ENCODE measurements around the gene SLC6A4.
A peak's percentile ranks its signal among the peaks of the same experiment; 100 is the strongest.
"Not testable (repeated sequence)": the region's sequence is repeated elsewhere in the genome, so short reads cannot be mapped to it uniquely, and the experiment has no call there.

The SLC6A4 gene

GRCh38 chr17:30219833-30220232 is 15.7 kb downstream of the SLC6A4 start:
- DNase-seq (no peak), ATAC-seq (replicated peaks) (no peak)
- H3K36me3 Mint-ChIP-seq = peaks cover 1 to 3% of the 10 kb centered on the region in 2 donors
- H3K27me3 Mint-ChIP-seq = peaks cover 15% of the 10 kb centered on the region in 2 donors
- H3K4me3 Mint-ChIP-seq = no peak overlapping the region
- H3K4me1 Mint-ChIP-seq = peaks cover 0 to 2% of the 10 kb centered on the region in 2 donors
- peaks cover 0 to 2% of the 10 kb centered on the region in 2 donors for H3K9me3 Mint-ChIP-seq
- no peak overlapping the region for H3K27ac Mint-ChIP-seq

DNA sequence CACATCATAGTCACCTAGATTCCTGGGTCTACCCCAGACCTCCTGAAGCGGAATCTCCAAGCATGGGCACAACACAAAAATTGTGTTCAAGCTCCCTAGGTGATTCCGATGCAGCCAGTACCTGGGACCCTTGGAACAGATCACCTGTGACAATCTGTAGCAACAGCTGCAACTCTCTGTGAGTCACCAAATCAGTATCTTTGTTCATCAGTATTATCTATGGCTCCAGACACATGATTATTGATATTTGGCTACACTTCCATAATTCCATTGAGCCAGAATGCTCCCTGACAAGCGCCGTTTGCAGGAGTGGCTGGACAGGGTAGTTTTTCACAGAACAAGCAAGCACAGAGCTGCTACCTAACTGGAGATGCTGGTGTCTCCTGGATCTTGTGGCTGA is 16.2 kb downstream of the SLC6A4 start:
- ATAC-seq (replicated peaks) (no peak), DNase-seq (no peak)
- peaks cover 0 to 2% of the 10 kb centered on the region in 2 donors for H3K9me3 Mint-ChIP-seq
- peaks cover 2 to 4% of the 10 kb centered on the region in 2 donors for H3K36me3 Mint-ChIP-seq
- H3K4me3 Mint-ChIP-seq = no peak overlapping the region
- H3K27ac Mint-ChIP-seq = no peak overlapping the region
- H3K4me1 Mint-ChIP-seq = peaks cover 0 to 2% of the 10 kb centered on the region in 2 donors
- H3K27me3 Mint-ChIP-seq = peaks cover 17 to 18% of the 10 kb centered on the region in 2 donors

DNA sequence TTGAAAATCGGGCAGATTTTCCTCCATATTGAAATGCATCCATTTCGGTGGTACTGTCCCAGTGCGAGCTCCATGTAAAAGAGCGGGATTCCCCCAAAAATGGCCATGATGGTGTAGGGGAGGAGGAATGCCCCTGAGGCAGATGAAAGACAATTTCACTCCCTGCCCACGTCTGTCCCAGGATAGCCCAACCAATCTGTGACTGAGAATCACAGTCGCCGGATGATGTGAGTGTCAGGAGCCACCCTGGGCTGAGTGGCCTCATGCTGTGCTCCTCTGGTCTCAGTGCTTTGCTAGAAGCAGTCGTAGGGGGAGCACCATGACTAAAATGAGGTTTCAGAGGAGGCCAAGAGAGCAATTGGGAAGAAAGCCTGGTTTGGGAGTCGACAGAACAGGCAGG is 16.7 kb downstream of the SLC6A4 start:
- no peak overlapping the region for H3K27ac Mint-ChIP-seq
- H3K36me3 Mint-ChIP-seq = peaks cover 2 to 4% of the 10 kb centered on the region in 2 donors
- peaks cover 0 to 2% of the 10 kb centered on the region in 2 donors for H3K9me3 Mint-ChIP-seq
- DNase-seq (no peak), ATAC-seq (replicated peaks) (peak in 1 of 2 donors; percentile 71)
- no peak overlapping the region for H3K4me3 Mint-ChIP-seq
- peaks cover 17 to 18% of the 10 kb centered on the region in 2 donors for H3K27me3 Mint-ChIP-seq
- H3K4me1 Mint-ChIP-seq = peaks cover 0 to 2% of the 10 kb centered on the region in 2 donors

DNA sequence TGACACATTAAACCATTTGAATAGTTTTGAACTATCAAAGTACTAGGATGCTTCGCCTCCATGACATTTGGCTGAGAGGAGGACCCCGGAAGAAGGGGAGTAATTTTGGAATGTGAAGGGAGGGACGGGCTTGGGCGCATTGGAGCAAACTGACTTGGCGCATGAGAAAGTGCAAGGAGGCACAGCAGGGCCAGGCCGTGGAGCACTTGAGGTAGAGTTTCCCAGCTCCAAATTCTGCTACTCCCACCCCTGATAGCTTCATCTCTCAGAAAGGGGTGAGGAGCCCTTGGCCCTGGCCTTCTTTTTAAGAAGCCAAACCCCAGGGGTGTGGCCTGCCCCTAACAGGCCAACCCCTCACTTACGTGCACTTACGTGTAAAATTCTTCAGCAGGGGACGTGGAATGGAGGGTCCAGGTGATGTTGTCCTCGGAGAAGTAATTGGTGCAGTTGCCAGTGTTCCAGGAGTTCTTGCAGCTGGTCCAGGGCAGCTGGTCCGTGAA is 17.7 kb downstream of the SLC6A4 start:
- ATAC-seq (replicated peaks) (no peak), DNase-seq (no peak)
- peaks cover 17% of the 10 kb centered on the region in 2 donors for H3K27me3 Mint-ChIP-seq
- peaks cover 6 to 7% of the 10 kb centered on the region in 2 donors for H3K4me1 Mint-ChIP-seq
- no peak overlapping the region for H3K27ac Mint-ChIP-seq
- peaks cover 0 to 2% of the 10 kb centered on the region in 2 donors for H3K9me3 Mint-ChIP-seq
- H3K4me3 Mint-ChIP-seq = no peak overlapping the region
- peaks cover 2 to 4% of the 10 kb centered on the region in 2 donors for H3K36me3 Mint-ChIP-seq

GRCh38 chr17:30217054-30217453 is 18.4 kb downstream of the SLC6A4 start:
- Mint-ChIP-seq H3K36me3 (peaks cover 2 to 4% of the 10 kb centered on the region in 2 donors), H3K4me1 (peaks cover 7 to 11% of the 10 kb centered on the region in 2 donors), H3K4me3 (no peak overlapping the region), H3K27me3 (peaks cover 13 to 17% of the 10 kb centered on the region in 2 donors), H3K9me3 (peaks cover 0 to 2% of the 10 kb centered on the region in 2 donors), H3K27ac (no peak overlapping the region)
- DNase-seq = no peak
- ATAC-seq (replicated peaks) = no peak

- ATAC-seq (replicated peaks) (peak; percentile 64 to 84), DNase-seq (peak; percentile 43)
- H3K4me1 Mint-ChIP-seq = peaks cover 19 to 25% of the 10 kb centered on the region in 2 donors
- peaks cover 2 to 4% of the 10 kb centered on the region in 2 donors for H3K36me3 Mint-ChIP-seq
- no peak overlapping the region for H3K4me3 Mint-ChIP-seq
- peak overlapping the region; percentile 77 for H3K27ac Mint-ChIP-seq
- H3K27me3 Mint-ChIP-seq = peaks cover 15 to 19% of the 10 kb centered on the region in 2 donors
- H3K9me3 Mint-ChIP-seq = peaks cover 0 to 2% of the 10 kb centered on the region in 2 donors
These were observed 22.7 kb downstream of the SLC6A4 start for GRCh38 chr17:30212750-30213149.

GRCh38 chr17:30211371-30211770 is 24.1 kb downstream of the SLC6A4 start:
- DNase-seq (no peak), ATAC-seq (replicated peaks) (no peak)
- Mint-ChIP-seq H3K27ac (no peak overlapping the region), H3K4me1 (peaks cover 22 to 29% of the 10 kb centered on the region in 2 donors), H3K27me3 (peaks cover 17 to 20% of the 10 kb centered on the region in 2 donors), H3K4me3 (no peak overlapping the region), H3K9me3 (peaks cover 0 to 2% of the 10 kb centered on the region in 2 donors), H3K36me3 (peaks cover 2 to 4% of the 10 kb centered on the region in 2 donors)

- peaks cover 22 to 29% of the 10 kb centered on the region in 2 donors for H3K4me1 Mint-ChIP-seq
- peaks cover 0 to 2% of the 10 kb centered on the region in 2 donors for H3K9me3 Mint-ChIP-seq
- H3K4me3 Mint-ChIP-seq = no peak overlapping the region
- DNase-seq (no peak), ATAC-seq (replicated peaks) (no peak)
- peaks cover 2 to 4% of the 10 kb centered on the region in 2 donors for H3K36me3 Mint-ChIP-seq
- peaks cover 17 to 20% of the 10 kb centered on the region in 2 donors for H3K27me3 Mint-ChIP-seq
- H3K27ac Mint-ChIP-seq = no peak overlapping the region
These were observed 24.6 kb downstream of the SLC6A4 start for GRCh38 chr17:30210901-30211300.

DNA sequence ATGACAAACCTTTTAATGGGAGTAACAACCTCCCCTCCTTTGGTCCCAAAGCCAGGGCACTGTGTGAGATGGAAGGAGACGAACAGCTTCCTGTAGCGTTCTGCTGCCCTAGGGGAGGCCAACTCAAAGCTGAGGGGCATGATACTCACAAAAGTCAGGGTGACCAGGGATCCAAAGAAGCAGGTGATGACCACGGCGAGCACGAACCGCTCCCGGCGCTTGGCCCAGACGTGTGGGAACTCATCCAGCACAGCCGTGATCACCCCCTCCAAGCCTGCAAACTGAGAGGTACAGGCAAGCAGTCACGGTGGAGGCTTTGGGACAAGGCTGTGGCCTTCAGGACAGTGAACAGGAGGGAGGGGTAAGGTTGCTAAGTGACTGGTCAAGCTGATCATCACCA is 25.1 kb downstream of the SLC6A4 start:
- Mint-ChIP-seq H3K4me3 (no peak overlapping the region), H3K27me3 (peaks cover 17 to 24% of the 10 kb centered on the region in 2 donors), H3K4me1 (peaks cover 22 to 29% of the 10 kb centered on the region in 2 donors), H3K27ac (no peak overlapping the region), H3K9me3 (peaks cover 0 to 2% of the 10 kb centered on the region in 2 donors), H3K36me3 (peaks cover 2 to 4% of the 10 kb centered on the region in 2 donors)
- ATAC-seq (replicated peaks) (no peak), DNase-seq (no peak)

- Mint-ChIP-seq H3K9me3 (peaks cover 0 to under 1% of the 10 kb centered on the region in 2 donors), H3K4me3 (no peak overlapping the region), H3K36me3 (peaks cover 2 to 3% of the 10 kb centered on the region in 2 donors), H3K4me1 (peaks cover 22 to 29% of the 10 kb centered on the region in 2 donors), H3K27me3 (peaks cover 15 to 22% of the 10 kb centered on the region in 2 donors), H3K27ac (no peak overlapping the region)
- no peak for ATAC-seq (replicated peaks)
- DNase-seq = no peak
These were observed 25.6 kb downstream of the SLC6A4 start for GRCh38 chr17:30209930-30210329.

DNA sequence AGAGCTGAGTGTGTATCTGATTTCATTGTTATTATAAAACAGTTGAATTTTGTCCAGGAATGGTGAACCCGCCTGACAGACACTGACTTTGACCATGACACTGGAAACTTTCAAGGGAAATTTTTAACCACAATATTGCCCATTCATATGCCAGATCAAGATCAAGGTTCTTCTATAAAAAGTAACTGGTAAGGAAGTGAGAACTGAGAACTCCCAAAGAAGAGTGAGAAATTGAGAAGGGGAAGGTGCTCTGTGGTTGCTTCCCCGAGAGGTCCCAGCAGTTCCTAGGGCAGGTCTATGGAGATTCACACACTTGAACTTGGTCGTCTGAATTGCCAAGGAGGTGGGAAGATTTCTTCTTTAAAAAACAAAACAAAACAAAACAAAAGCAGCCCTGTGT is 27.3 kb downstream of the SLC6A4 start:
- DNase-seq (no peak), ATAC-seq (replicated peaks) (peak; percentile 52 to 61)
- Mint-ChIP-seq H3K36me3 (no peaks in the 10 kb centered on the region), H3K4me1 (peaks cover 20 to 30% of the 10 kb centered on the region in 2 donors), H3K27ac (peak overlapping the region; percentile 76), H3K4me3 (peak overlapping the region; percentile 32 to 61), H3K27me3 (peaks cover 12 to 24% of the 10 kb centered on the region in 2 donors), H3K9me3 (no peaks in the 10 kb centered on the region)

DNA sequence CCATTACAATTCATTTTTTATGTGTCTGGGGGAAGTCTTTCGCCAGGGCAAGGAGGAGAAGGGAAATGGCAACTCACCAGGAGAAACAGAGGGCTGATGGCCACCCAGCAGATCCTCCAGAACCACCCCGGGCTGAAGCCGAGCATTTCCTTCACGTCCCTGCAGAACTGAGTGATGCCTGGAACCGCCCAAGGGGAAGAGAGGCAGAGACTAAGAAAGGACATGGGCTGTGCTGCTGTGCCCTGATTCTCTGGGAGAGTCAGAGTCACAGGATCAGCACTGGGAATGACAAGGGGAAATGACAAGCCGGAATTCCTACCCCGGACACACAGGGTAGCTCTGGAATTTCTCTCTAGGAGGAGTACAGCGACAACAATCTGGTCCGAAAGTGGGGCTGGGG is 27.8 kb downstream of the SLC6A4 start:
- Mint-ChIP-seq H3K9me3 (no peaks in the 10 kb centered on the region), H3K27ac (peak overlapping the region; percentile 76), H3K36me3 (no peaks in the 10 kb centered on the region), H3K4me3 (peak overlapping the region; percentile 32 to 61), H3K27me3 (peaks cover 12 to 30% of the 10 kb centered on the region in 2 donors), H3K4me1 (peaks cover 18 to 24% of the 10 kb centered on the region in 2 donors)
- DNase-seq = no peak
- no peak for ATAC-seq (replicated peaks)

- no peak for DNase-seq
These were observed 32.0 kb downstream of the SLC6A4 start for GRCh38 chr17:30203471-30203981.

DNA sequence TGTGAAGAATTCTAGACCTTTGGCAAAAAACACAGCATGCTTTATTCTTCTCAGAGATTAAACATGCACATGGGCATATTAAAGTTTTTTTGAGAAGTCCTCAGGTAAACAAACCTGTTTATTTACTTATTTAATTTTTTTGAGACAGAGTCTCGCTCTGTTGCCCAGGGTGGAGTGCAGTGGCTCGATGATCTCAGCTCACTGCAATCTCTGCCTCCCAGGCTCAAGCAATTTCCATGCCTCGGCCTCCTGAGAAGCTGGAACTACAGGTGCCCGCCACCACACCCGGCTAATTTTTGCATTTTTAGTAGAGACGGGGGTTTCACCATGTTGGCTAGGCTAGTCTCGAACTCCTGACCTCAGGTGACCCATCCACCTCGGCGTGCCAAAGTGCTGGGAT is 34.8 kb downstream of the SLC6A4 start:
- not testable (repeated sequence) for ATAC-seq (replicated peaks); DNase-seq; H3K9me3 Mint-ChIP-seq; H3K36me3 Mint-ChIP-seq; H3K4me3 Mint-ChIP-seq; H3K27ac Mint-ChIP-seq; H3K4me1 Mint-ChIP-seq
- H3K27me3 Mint-ChIP-seq = peaks cover 7 to 33% of the 10 kb centered on the region in 2 donors

More at GRCh38 chr17:30203471-30203981, 32.0 kb downstream of the SLC6A4 start:
- Mint-ChIP-seq H3K4me1 (peaks cover 9 to 16% of the 10 kb centered on the region in 2 donors), H3K27me3 (peaks cover 12 to 30% of the 10 kb centered on the region in 2 donors), H3K9me3 (no peaks in the 10 kb centered on the region), H3K4me3 (no peak overlapping the region), H3K27ac (no peak overlapping the region), H3K36me3 (no peaks in the 10 kb centered on the region)
- ATAC-seq (replicated peaks) = peak; percentile 27 to 71

DNA sequence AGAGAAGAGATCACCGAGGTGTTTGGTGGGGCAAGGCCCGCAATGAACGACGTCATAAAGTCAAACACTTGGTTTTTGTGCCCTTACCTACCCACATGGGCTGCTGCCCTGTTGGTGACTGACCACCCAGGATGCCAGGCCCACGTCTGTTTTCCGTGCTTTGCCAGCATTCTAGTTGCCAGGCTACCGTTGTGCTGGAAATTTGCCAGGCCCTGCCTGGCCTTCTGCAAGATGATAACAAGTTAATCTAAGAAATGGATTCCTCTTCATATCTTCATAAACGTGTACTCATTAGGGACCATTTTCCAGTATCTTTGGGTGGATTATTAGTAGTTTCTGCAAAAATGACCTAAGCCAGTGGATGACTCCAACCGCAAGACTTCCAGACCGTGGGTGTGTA is 35.4 kb downstream of the SLC6A4 start:
- no peaks in the 10 kb centered on the region for H3K36me3 Mint-ChIP-seq
- no peak for DNase-seq
- H3K27ac Mint-ChIP-seq = no peak overlapping the region
- H3K27me3 Mint-ChIP-seq = peaks cover 7 to 29% of the 10 kb centered on the region in 2 donors
- no peaks in the 10 kb centered on the region for H3K9me3 Mint-ChIP-seq
- H3K4me1 Mint-ChIP-seq = peaks cover 0 to 4% of the 10 kb centered on the region in 2 donors
- no peak for ATAC-seq (replicated peaks)
- no peak overlapping the region for H3K4me3 Mint-ChIP-seq
